Esophagus squamous epithelium (tissue), 5 donors: Measurements from ENCODE around the gene GSK3B. TPM values are rescaled to one million over a fixed set of nuclear protein-coding genes. Genes with fewer than 3 reads are reported as not detected.

Experiments used
- DNase-seq: peaks from one replicate; lab custom pipeline; 2025; lab: John Stamatoyannopoulos, UW
- H3K27ac ChIP-seq, 4 donors: fragments of 200-600 bp; sonication (generic); one replicate each; pipeline ENCODE4 v1.5.1; 2016 to 2019; ENCODE audit warnings: mild to moderate bottlenecking in 1 of 4
- H3K27me3 ChIP-seq, 4 donors: fragments of 200-600 bp; sonication (generic); 1 replicate in 3 of 4; 2 replicates in 1 of 4; pipeline versions ENCODE4 v1.5.1 to v1.6.0; 2017 to 2021; ENCODE audit warnings: antibody characterized with exemption in 1 of 4
- H3K36me3 ChIP-seq, 3 donors: fragments of 200-600 bp; sonication (generic); one replicate each; pipeline ENCODE4 v1.5.1; 2016 to 2019
- H3K4me1 ChIP-seq, 3 donors: fragments of 200-600 bp; sonication (generic); one replicate each; pipeline ENCODE4 v1.5.1; 2017 to 2019
- H3K4me3 ChIP-seq, 4 donors: fragments of 200-600 bp; sonication (generic); 1 replicate in 3 of 4; 2 replicates in 1 of 4; pipeline ENCODE4 v1.5.1; 2016 to 2019; ENCODE audit warnings: mild to moderate bottlenecking in 2 of 4, moderate library complexity in 1 of 4
- H3K9me3 ChIP-seq, 3 donors: fragments of 200-600 bp; sonication (generic); one replicate each; pipeline ENCODE4 v1.5.1; 2016 to 2019
- CTCF ChIP-seq, 6 experiments: fragments of 450-650 bp in 4 of 6; fragments of 200-600 bp in 2 of 6; sonication (generic) in 2 of 6; IDR thresholded peaks; one replicate each; pipeline ENCODE4 v1.5.1; 2016 to 2019; ENCODE audit warnings: antibody characterized with exemption in 6 of 6, mild to moderate bottlenecking in 4 of 6, moderate library complexity in 4 of 6
- POLR2A ChIP-seq, 4 donors: fragments of 450-650 bp; IDR thresholded peaks; one replicate each; pipeline ENCODE4 v1.6.1; 2017; ENCODE audit warnings: antibody characterized with exemption in 4 of 4, mild to moderate bottlenecking in 4 of 4, moderate library complexity in 3 of 4
- WGBS, 2 donors: methylation state at CpG; one replicate each; pipeline ENCODE4 v1.1.5; 2018; 5-methylcytosine and 5-hydroxymethylcytosine counted together
- intact Hi-C: fragments of 100-400 bp; cut with DNase I; formaldehyde crosslinking; loops from one replicate; pipeline ENCODE4 v1.15.0; 2022
- total RNA-seq, 4 donors: library from RNA; depleted of rRNA; stranded (reverse); fragments of >200 nt; gene quantifications; one replicate each; pipeline ENCODE4 v1.1.0, GENCODE V29; 2016
- donor health status: DM: yes; HTN: yes; CAD: no.

GSK3B gene
- total RNA-seq, 4 donors from 2014 or later = 24.1 to 38.9 (median 34.5) TPM

- WGBS, 2 donors = 92 to 98% methylated on average over 4 of the region's 4 CpGs
These were observed 67.0 kb downstream of the GSK3B start for GRCh38 chr3:120027226-120027625.

GRCh38 chr3:120025520-120025919 is 68.7 kb downstream of the GSK3B start:
- Histone ChIP-seq H3K4me1 (peaks cover 0 to 30% (median 2%) of the 10 kb centered on the region in 3 donors), H3K27me3 (no peaks in the 10 kb centered on the region), H3K36me3 (no peaks in the 10 kb centered on the region), H3K27ac (no peak overlapping the region), H3K4me3 (no peak overlapping the region), H3K9me3 (no peaks in the 10 kb centered on the region)
- 50 to 58% methylated on average over 2 of the region's 2 CpGs for WGBS, 2 donors
- no peak for DNase-seq
- no peak for TF ChIP-seq POLR2A (IDR thresholded peaks at IDR 0.05)
- no peak for TF ChIP-seq CTCF (IDR thresholded peaks at IDR 0.05)
- intact Hi-C loops = no loop called here

More at GRCh38 chr3:120027226-120027625, 67.0 kb downstream of the GSK3B start:
- TF ChIP-seq CTCF (IDR thresholded peaks at IDR 0.05) = no peak
- no peak for TF ChIP-seq POLR2A (IDR thresholded peaks at IDR 0.05)
- Histone ChIP-seq H3K27me3 (no peaks in the 10 kb centered on the region), H3K9me3 (no peaks in the 10 kb centered on the region), H3K4me1 (peaks cover 0 to 16% (median 2%) of the 10 kb centered on the region in 3 donors), H3K27ac (no peak overlapping the region), H3K36me3 (no peaks in the 10 kb centered on the region), H3K4me3 (no peak overlapping the region)
- DNase-seq = no peak
- intact Hi-C loops = no loop called here

GRCh38 chr3:120024103-120024502 is 70.1 kb downstream of the GSK3B start:
- Histone ChIP-seq H3K36me3 (no peaks in the 10 kb centered on the region), H3K27me3 (no peaks in the 10 kb centered on the region), H3K4me1 (peaks cover 0 to 34% (median 2%) of the 10 kb centered on the region in 3 donors), H3K27ac (no peak overlapping the region), H3K9me3 (no peaks in the 10 kb centered on the region), H3K4me3 (no peak overlapping the region)
- TF ChIP-seq POLR2A (IDR thresholded peaks at IDR 0.05) = no peak
- no peak for TF ChIP-seq CTCF (IDR thresholded peaks at IDR 0.05)
- no peak for DNase-seq
- 80 to 100% methylated on average over 1 of the region's 1 CpG for WGBS, 2 donors
- intact Hi-C loops = no loop called here

- no peak overlapping the region for H3K27ac ChIP-seq
- TF ChIP-seq CTCF (IDR thresholded peaks at IDR 0.05) = no peak
- no peak for TF ChIP-seq POLR2A (IDR thresholded peaks at IDR 0.05)
- intact Hi-C loops = no loop called here
- DNase-seq = no peak
- H3K4me3 ChIP-seq = no peak overlapping the region
- H3K9me3 ChIP-seq = no peaks in the 10 kb centered on the region
- H3K4me1 ChIP-seq = peaks cover 0 to 27% (median 1%) of the 10 kb centered on the region in 3 donors
- no peaks in the 10 kb centered on the region for H3K27me3 ChIP-seq
- H3K36me3 ChIP-seq = no peaks in the 10 kb centered on the region
- WGBS, 2 donors = 90 to 91% methylated on average over 2 of the region's 2 CpGs
These were observed 71.5 kb downstream of the GSK3B start for GRCh38 chr3:120022729-120023128.

GRCh38 chr3:120021523-120021922 is 72.7 kb downstream of the GSK3B start:
- DNase-seq = no peak
- TF ChIP-seq CTCF (IDR thresholded peaks at IDR 0.05) (no peak), POLR2A (IDR thresholded peaks at IDR 0.05) (no peak)

More at GRCh38 chr3:120021523-120021922, 72.7 kb downstream of the GSK3B start:
- Histone ChIP-seq H3K27me3 (no peaks in the 10 kb centered on the region), H3K36me3 (no peaks in the 10 kb centered on the region), H3K9me3 (no peaks in the 10 kb centered on the region), H3K4me3 (no peak overlapping the region), H3K27ac (no peak overlapping the region), H3K4me1 (peaks cover 0 to 24% (median 3%) of the 10 kb centered on the region in 3 donors)
- intact Hi-C loops = no loop called here
